Natural killer cell (primary cell): ENCODE results near the gene DTNBP1. TPM values are rescaled to one million over a fixed set of nuclear protein-coding genes. Genes with fewer than 3 reads are reported as not detected.

ENCODE experiments used
- ATAC-seq, 3 donors: fragments of 150-1000 bp in 2 of 3; fragments of 200-7000 bp in 1 of 3; cut with Tn5 transposase; 1 replicate in 1 of 3; 2 replicates in 2 of 3; pipeline ENCODE4 v1.10.0; 2021; ENCODE audit warnings: mild to moderate bottlenecking in 2 of 3, moderate library complexity in 2 of 3
- DNase-seq, 2 donors: peaks; one replicate each; pipeline versions ENCODE4 v3.0.0 to v3.0.0-alpha.2; 2013 to 2021; ENCODE audit warnings: mixed read lengths in 1 of 2
- H3K27ac ChIP-seq: one replicate; pipeline ENCODE4 v1.5.1; 2013; ENCODE audit warnings: mild to moderate bottlenecking, low read length
- H3K27me3 ChIP-seq: one replicate; pipeline ENCODE4 v1.6.1; 2013; ENCODE audit warnings: low read length; ENCODE audit not compliant: control insufficient read depth, insufficient read depth
- H3K36me3 ChIP-seq: one replicate; pipeline ENCODE4 v1.6.1; 2013; ENCODE audit warnings: low read length; ENCODE audit not compliant: control insufficient read depth, insufficient read depth
- H3K4me1 ChIP-seq: one replicate; pipeline ENCODE4 v1.6.1; 2013; ENCODE audit warnings: low read length; ENCODE audit not compliant: control insufficient read depth, insufficient read depth
- H3K4me3 ChIP-seq: one replicate; pipeline ENCODE4 v1.5.1; 2013; ENCODE audit warnings: low read length
- H3K9me3 ChIP-seq: one replicate; pipeline ENCODE4 v1.6.1; 2013; ENCODE audit warnings: low read length; ENCODE audit not compliant: control insufficient read depth, insufficient read depth
- H3K27ac Mint-ChIP-seq, 2 donors: one replicate each; pipeline ENCODE4 v1.8.0; 2022; ENCODE audit warnings: mild to moderate bottlenecking in 2 of 2, mixed read lengths in 2 of 2, moderate library complexity in 1 of 2
- H3K27me3 Mint-ChIP-seq, 2 donors: one replicate each; pipeline ENCODE4 v1.8.0; 2022; ENCODE audit warnings: low read depth in 2 of 2, mixed read lengths in 2 of 2
- H3K36me3 Mint-ChIP-seq: one replicate; pipeline ENCODE4 v1.8.0; 2022; ENCODE audit warnings: mixed read lengths
- H3K4me1 Mint-ChIP-seq, 2 donors: one replicate each; pipeline ENCODE4 v1.8.0; 2022; ENCODE audit warnings: mixed read lengths in 2 of 2
- H3K4me3 Mint-ChIP-seq: one replicate; pipeline ENCODE4 v1.8.0; 2022; ENCODE audit warnings: mild to moderate bottlenecking, moderate library complexity, mixed read lengths
- H3K9me3 Mint-ChIP-seq, 2 donors: one replicate each; pipeline ENCODE4 v1.8.0; 2022; ENCODE audit warnings: mixed read lengths in 2 of 2
- CTCF ChIP-seq: fragments of 200-600 bp; IDR thresholded peaks from one replicate; pipeline ENCODE4 v1.8.0; 2022; ENCODE audit warnings: antibody characterized with exemption
- WGBS: methylation state at CpG from one replicate; pipeline ENCODE4 v1.1.7; 2013; ENCODE audit warnings: missing lambda C conversion rate; ENCODE audit not compliant: insufficient coverage; 5-methylcytosine and 5-hydroxymethylcytosine counted together
- intact Hi-C: fragments of 100-400 bp; cut with micrococcal nuclease; formaldehyde crosslinking; loops from one replicate; pipeline ENCODE4 v1.14.2; 2022
- total RNA-seq, 4 donors: library from RNA; stranded (reverse); fragments of 120-200 nt in 1 of 4; gene quantifications; one replicate each; pipeline versions ENCODE4 v1.2.3 to v1.2.4, GENCODE V29; 2013 to 2022

DTNBP1 gene
- total RNA-seq, 3 donors from 2014 or later (not counting 1 experiment from before 2014, with no cell fraction given), result 31.6 to 42.2 (median 38.4) TPM

- no peaks in the 10 kb centered on the region for H3K36me3 ChIP-seq
- H3K27ac ChIP-seq, result no peak overlapping the region
- ATAC-seq (no peak), DNase-seq (no peak)
- no peaks in the 10 kb centered on the region for H3K9me3 Mint-ChIP-seq
- whole genome bisulfite sequencing, result 100% methylated on average over 1 of the region's 2 CpGs
- no peaks in the 10 kb centered on the region for H3K36me3 Mint-ChIP-seq
- peaks cover 8% of the 10 kb centered on the region for H3K4me1 ChIP-seq
- H3K4me1 Mint-ChIP-seq, result peaks cover 58 to 65% of the 10 kb centered on the region in 2 donors
- no peak overlapping the region for H3K27ac Mint-ChIP-seq
- no peaks in the 10 kb centered on the region for H3K9me3 ChIP-seq
- no peak overlapping the region for H3K4me3 ChIP-seq
- no peak overlapping the region for H3K4me3 Mint-ChIP-seq
- H3K27me3 Mint-ChIP-seq, result no peaks in the 10 kb centered on the region
- TF ChIP-seq CTCF, result no peak
- intact Hi-C loops, result no loop called here
- no peaks in the 10 kb centered on the region for H3K27me3 ChIP-seq
These were observed 109.8 kb downstream of the DTNBP1 start for GRCh38 chr6:15553031-15553430.

- no peak overlapping the region for H3K4me3 Mint-ChIP-seq
- 32% methylated on average over 6 of the region's 6 CpGs for WGBS
- no peaks in the 10 kb centered on the region for H3K36me3 ChIP-seq
- H3K9me3 ChIP-seq, result no peaks in the 10 kb centered on the region
- H3K27ac Mint-ChIP-seq, result peak overlapping the region in 1 of 2 donors; percentile 68
- H3K27me3 ChIP-seq, result no peaks in the 10 kb centered on the region
- no peaks in the 10 kb centered on the region for H3K9me3 Mint-ChIP-seq
- no peaks in the 10 kb centered on the region for H3K27me3 Mint-ChIP-seq
- H3K4me3 ChIP-seq, result no peak overlapping the region
- H3K36me3 Mint-ChIP-seq, result no peaks in the 10 kb centered on the region
- intact Hi-C loops, result no loop called here
- H3K27ac ChIP-seq, result no peak overlapping the region
- TF ChIP-seq CTCF, result no peak
- peaks cover 60 to 72% of the 10 kb centered on the region in 2 donors for H3K4me1 Mint-ChIP-seq
- peaks cover 8% of the 10 kb centered on the region for H3K4me1 ChIP-seq
- DNase-seq (no peak), ATAC-seq (no peak)
These were observed 111.0 kb downstream of the DTNBP1 start for GRCh38 chr6:15551798-15552197.

GRCh38 chr6:15551262-15551661 lies 111.6 kb downstream of the DTNBP1 start:
- ATAC-seq (no peak), DNase-seq (no peak)
- Histone ChIP-seq H3K9me3 (no peaks in the 10 kb centered on the region), H3K36me3 (no peaks in the 10 kb centered on the region), H3K27me3 (no peaks in the 10 kb centered on the region), H3K4me3 (no peak overlapping the region), H3K4me1 (peaks cover 8% of the 10 kb centered on the region), H3K27ac (no peak overlapping the region)
- intact Hi-C loops, result no loop called here
- 85% methylated on average over 7 of the region's 7 CpGs for WGBS
- H3K9me3 Mint-ChIP-seq, result no peaks in the 10 kb centered on the region
- H3K27ac Mint-ChIP-seq, result peak overlapping the region in 1 of 2 donors; percentile 68
- no peaks in the 10 kb centered on the region for H3K27me3 Mint-ChIP-seq
- no peak overlapping the region for H3K4me3 Mint-ChIP-seq
- peaks cover 58 to 69% of the 10 kb centered on the region in 2 donors for H3K4me1 Mint-ChIP-seq
- no peak for TF ChIP-seq CTCF
- no peaks in the 10 kb centered on the region for H3K36me3 Mint-ChIP-seq

GRCh38 chr6:15550546-15551123 lies 112.2 kb downstream of the DTNBP1 start:
- DNase-seq, result no peak
- Mint-ChIP-seq H3K9me3 (no peaks in the 10 kb centered on the region), H3K4me1 (peaks cover 56 to 67% of the 10 kb centered on the region in 2 donors), H3K4me3 (no peak overlapping the region), H3K27me3 (no peaks in the 10 kb centered on the region), H3K27ac (peak overlapping the region in 1 of 2 donors; percentile 68), H3K36me3 (no peaks in the 10 kb centered on the region)
- Histone ChIP-seq H3K27ac (no peak overlapping the region), H3K4me3 (no peak overlapping the region), H3K4me1 (peaks cover 8% of the 10 kb centered on the region), H3K9me3 (no peaks in the 10 kb centered on the region), H3K27me3 (no peaks in the 10 kb centered on the region), H3K36me3 (no peaks in the 10 kb centered on the region)
- intact Hi-C loops, result no loop called here
- no peak for ATAC-seq
- TF ChIP-seq CTCF, result no peak
- 93% methylated on average over 2 of the region's 2 CpGs for WGBS
